KMS-11 (cell line): ENCODE measurements around the gene SLC45A3.

Experiments
- H2AFZ ChIP-seq: fragments of 200-600 bp; sonication (generic); 2 replicates; pipeline ENCODE4 v1.6.1; 2016; ENCODE audit warnings: antibody characterized with exemption, mixed run types, low read depth
- H3K27ac ChIP-seq: fragments of 200-600 bp; sonication (generic); 2 replicates; pipeline ENCODE4 v1.6.1; 2016; ENCODE audit warnings: mild to moderate bottlenecking, mixed run types
- H3K27me3 ChIP-seq: fragments of 200-600 bp; sonication (generic); 2 replicates; pipeline ENCODE4 v1.6.1; 2017; ENCODE audit warnings: mild to moderate bottlenecking, low read depth, mixed run types, moderate library complexity; ENCODE audit not compliant: insufficient read depth
- H3K36me3 ChIP-seq: fragments of 200-600 bp; sonication (generic); 2 replicates; pipeline ENCODE4 v1.6.1; 2017; ENCODE audit warnings: mild to moderate bottlenecking, mixed run types; ENCODE audit not compliant: insufficient read depth
- H3K4me1 ChIP-seq: fragments of 200-600 bp; sonication (generic); 2 replicates; pipeline ENCODE4 v1.6.1; 2016; ENCODE audit warnings: mild to moderate bottlenecking, low read depth, mixed run types; ENCODE audit not compliant: poor library complexity, severe bottlenecking
- H3K4me2 ChIP-seq: fragments of 200-600 bp; sonication (generic); 2 replicates; pipeline ENCODE4 v1.7.0; 2016; ENCODE audit warnings: mild to moderate bottlenecking, mixed run types
- H3K4me3 ChIP-seq: fragments of 200-600 bp; sonication (generic); IDR thresholded peaks from 2 replicates; pipeline ENCODE4 v1.6.1; 2017; ENCODE audit warnings: low read depth, low read length, mixed read lengths; ENCODE audit not compliant: insufficient read depth
- H3K79me2 ChIP-seq: fragments of 200-600 bp; sonication (generic); 2 replicates; pipeline ENCODE4 v1.6.1; 2016; ENCODE audit warnings: low read depth, mixed run types; ENCODE audit not compliant: insufficient read depth
- H3K9ac ChIP-seq: fragments of 200-600 bp; sonication (generic); 2 replicates; pipeline ENCODE4 v1.6.1; 2016; ENCODE audit warnings: mild to moderate bottlenecking, mixed run types
- H4K20me1 ChIP-seq: fragments of 200-600 bp; sonication (generic); 2 replicates; pipeline ENCODE4 v1.6.1; 2016; ENCODE audit warnings: mild to moderate bottlenecking, mixed run types; ENCODE audit not compliant: insufficient read depth
- CTCF ChIP-seq: fragments of 200-600 bp; sonication (generic); conservative IDR thresholded peaks from 2 replicates; pipeline ENCODE4 v1.6.1; 2017; ENCODE audit warnings: low read depth, mild to moderate bottlenecking, antibody characterized with exemption, low read length, moderate library complexity, mixed read lengths

Gene SLC45A3

GRCh38 chr1:205690122-205690756 is 9.9 kb upstream of the SLC45A3 start:
- H3K79me2 ChIP-seq: no peaks in the 10 kb centered on the region
- no peak overlapping the region for H2AFZ ChIP-seq
- H3K4me1 ChIP-seq: no peaks in the 10 kb centered on the region
- H4K20me1 ChIP-seq: no peaks in the 10 kb centered on the region
- H3K4me2 ChIP-seq: no peak overlapping the region
- no peak overlapping the region for H3K4me3 ChIP-seq
- no peak overlapping the region for H3K9ac ChIP-seq
- no peak overlapping the region for H3K27ac ChIP-seq
- no peaks in the 10 kb centered on the region; the same call in 1 of the 2 replicates for H3K27me3 ChIP-seq
- H3K36me3 ChIP-seq: no peaks in the 10 kb centered on the region
- no peak for TF ChIP-seq CTCF

- no peak for TF ChIP-seq CTCF
- no peak overlapping the region for H3K27ac ChIP-seq
- no peaks in the 10 kb centered on the region for H4K20me1 ChIP-seq
- no peak overlapping the region for H3K4me2 ChIP-seq
- no peaks in the 10 kb centered on the region; the same call in 1 of the 2 replicates for H3K27me3 ChIP-seq
- H3K4me3 ChIP-seq: no peak overlapping the region
- H2AFZ ChIP-seq: no peak overlapping the region
- no peaks in the 10 kb centered on the region for H3K4me1 ChIP-seq
- no peak overlapping the region for H3K9ac ChIP-seq
- no peaks in the 10 kb centered on the region for H3K36me3 ChIP-seq
- no peaks in the 10 kb centered on the region for H3K79me2 ChIP-seq
These were observed 9.2 kb upstream of the SLC45A3 start for GRCh38 chr1:205689479-205689878.

DNA sequence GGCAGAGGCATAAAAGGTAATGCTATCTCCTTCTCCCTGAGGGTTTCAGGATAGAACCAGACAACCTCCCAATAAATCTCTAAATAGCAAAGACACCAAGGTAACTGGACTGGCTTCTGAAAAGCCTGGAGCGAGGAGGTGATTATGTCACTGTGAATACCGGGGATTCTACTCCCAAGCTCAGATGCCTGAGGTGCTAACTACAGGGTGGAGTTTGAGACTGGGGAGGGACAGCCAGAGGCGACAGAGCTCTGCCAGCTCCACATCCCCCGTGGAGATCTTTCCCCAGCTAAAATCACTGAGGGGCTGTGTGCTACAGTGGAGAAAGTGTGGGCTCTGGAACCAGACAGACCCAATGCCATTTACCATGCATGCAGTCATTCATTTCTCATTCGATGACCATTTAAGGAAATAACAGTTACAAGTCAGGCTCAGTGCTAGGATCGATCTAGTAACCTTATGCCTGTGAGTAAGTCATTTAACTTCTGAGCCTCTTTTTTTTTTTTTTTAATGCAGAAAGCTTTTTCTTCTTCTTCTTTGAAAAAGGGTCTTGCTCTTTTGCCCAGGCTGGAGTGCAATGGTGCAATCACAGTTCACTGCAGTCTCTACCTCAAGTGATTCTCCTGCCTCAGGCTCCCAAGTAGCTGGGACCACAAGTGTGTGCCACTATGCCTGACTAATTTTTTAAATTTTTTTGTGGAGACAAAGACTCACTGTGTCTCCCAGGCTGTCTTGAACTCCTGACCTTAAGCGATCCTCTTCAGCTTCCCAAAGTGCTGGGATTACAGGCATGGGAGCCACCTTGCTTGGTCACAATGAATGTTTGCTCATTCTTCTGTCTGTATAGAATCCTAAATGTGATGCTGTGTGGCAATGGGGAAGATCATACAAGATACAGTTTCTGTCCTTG is 8.1 kb upstream of the SLC45A3 start:
- H3K36me3 ChIP-seq: no peaks in the 10 kb centered on the region
- no peak overlapping the region for H3K4me3 ChIP-seq
- H3K79me2 ChIP-seq: no peaks in the 10 kb centered on the region
- H4K20me1 ChIP-seq: no peaks in the 10 kb centered on the region
- no peak overlapping the region for H3K27ac ChIP-seq
- no peaks in the 10 kb centered on the region for H3K4me1 ChIP-seq
- H3K27me3 ChIP-seq: no peaks in the 10 kb centered on the region; the same call in 1 of the 2 replicates
- H3K9ac ChIP-seq: no peak overlapping the region
- H2AFZ ChIP-seq: no peak overlapping the region
- no peak for TF ChIP-seq CTCF
- no peak overlapping the region for H3K4me2 ChIP-seq

- H2AFZ ChIP-seq: no peak overlapping the region
- TF ChIP-seq CTCF: no peak
- no peaks in the 10 kb centered on the region for H3K4me1 ChIP-seq
These were observed 6.9 kb upstream of the SLC45A3 start for GRCh38 chr1:205687242-205687641.

More at GRCh38 chr1:205687242-205687641, 6.9 kb upstream of the SLC45A3 start:
- Histone ChIP-seq H4K20me1 (no peaks in the 10 kb centered on the region), H3K79me2 (no peaks in the 10 kb centered on the region), H3K36me3 (no peaks in the 10 kb centered on the region), H3K4me2 (no peak overlapping the region), H3K27ac (no peak overlapping the region), H3K27me3 (no peaks in the 10 kb centered on the region; the same call in 1 of the 2 replicates), H3K4me3 (no peak overlapping the region), H3K9ac (no peak overlapping the region)
